NCI-H2227 treated with DMSO at 0.1 percent for 48 hours (cell line): ENCODE measurements around the gene IGSF8.
"Not testable (repeated sequence)": the region's sequence is repeated elsewhere in the genome, so short reads cannot be mapped to it uniquely, and the experiment has no call there.

Source experiments
- DNase-seq: peaks from one replicate; lab custom pipeline; 2025; lab: John Stamatoyannopoulos, UW

Gene IGSF8

GRCh38 chr1:160066829-160067745, 31.3 kb downstream of the IGSF8 start:
- DNase-seq = no peak

GRCh38 chr1:160064746-160065145, 33.7 kb downstream of the IGSF8 start:
- no peak for DNase-seq

GRCh38 chr1:160064164-160064563, 34.3 kb downstream of the IGSF8 start:
- no peak for DNase-seq

GRCh38 chr1:160063176-160063575, 35.2 kb downstream of the IGSF8 start:
- no peak for DNase-seq

GRCh38 chr1:160062230-160062532, 36.2 kb downstream of the IGSF8 start:
- no peak for DNase-seq

- no peak for DNase-seq
Observed at GRCh38 chr1:160061369-160062229, 36.8 kb downstream of the IGSF8 start.

GRCh38 chr1:160058087-160058486, 40.3 kb downstream of the IGSF8 start:
- no peak for DNase-seq

- DNase-seq = no peak
Observed at GRCh38 chr1:160056648-160057169, 41.7 kb downstream of the IGSF8 start.

GRCh38 chr1:160053548-160054365, 44.7 kb downstream of the IGSF8 start:
- DNase-seq = no peak

GRCh38 chr1:160052936-160053335, 45.5 kb downstream of the IGSF8 start:
- no peak for DNase-seq

GRCh38 chr1:160050619-160051018, 47.8 kb downstream of the IGSF8 start:
- DNase-seq = no peak

- DNase-seq = not testable (repeated sequence)
Observed at GRCh38 chr1:160050182-160050581, 48.2 kb downstream of the IGSF8 start.

GRCh38 chr1:160049101-160049500, 49.3 kb downstream of the IGSF8 start:
- DNase-seq = no peak

GRCh38 chr1:160048335-160048734, 50.1 kb downstream of the IGSF8 start:
- no peak for DNase-seq

- no peak for DNase-seq
Observed at GRCh38 chr1:160047111-160047991, 51.1 kb downstream of the IGSF8 start.

- DNase-seq = peak; percentile 39
Observed at GRCh38 chr1:160046494-160047110, 51.8 kb downstream of the IGSF8 start.

- DNase-seq = no peak
Observed at GRCh38 chr1:160045653-160046052, 52.8 kb downstream of the IGSF8 start.

GRCh38 chr1:160043543-160043942, 54.9 kb downstream of the IGSF8 start:
- no peak for DNase-seq
